ENCODE data around the gene RNF41. TPM values are rescaled to one million over a fixed set of nuclear protein-coding genes. Genes with fewer than 3 reads are reported as not detected.

Gene RNF41
- total RNA-seq, 2 donors from 2014 or later: 35.5 to 37.4 TPM

- Mint-ChIP-seq H3K27ac (peak overlapping the region; percentile 43), H3K36me3 (ENCODE audit: low read depth) (peaks cover 2% of the 10 kb centered on the region), H3K4me1 (peaks cover 4% of the 10 kb centered on the region), H3K4me3 (no peak overlapping the region), H3K27me3 (no peaks in the 10 kb centered on the region)
- H3K9me3 ChIP-seq (ENCODE audit: control insufficient read depth, low read length, poor library complexity, severe bottlenecking): no peaks in the 10 kb centered on the region
- DNase-seq (no peak), ATAC-seq (no peak)
These were observed 15.3 kb upstream of the RNF41 start for GRCh38 chr12:56236985-56237384.

GRCh38 chr12:56236091-56236490 is 14.4 kb upstream of the RNF41 start:
- H3K4me1 Mint-ChIP-seq: peaks cover 4% of the 10 kb centered on the region
- no peaks in the 10 kb centered on the region for H3K36me3 Mint-ChIP-seq (ENCODE audit: low read depth)
- no peaks in the 10 kb centered on the region for H3K27me3 Mint-ChIP-seq
- ATAC-seq (no peak), DNase-seq (no peak)
- H3K9me3 ChIP-seq (ENCODE audit: control insufficient read depth, low read length, poor library complexity, severe bottlenecking): no peaks in the 10 kb centered on the region
- no peak overlapping the region for H3K27ac Mint-ChIP-seq
- H3K4me3 Mint-ChIP-seq: no peak overlapping the region

GRCh38 chr12:56234746-56235436 is 13.2 kb upstream of the RNF41 start:
- no peak for ATAC-seq
- no peak for DNase-seq
- H3K27me3 Mint-ChIP-seq: no peaks in the 10 kb centered on the region
- H3K4me3 Mint-ChIP-seq: no peak overlapping the region
- no peaks in the 10 kb centered on the region for H3K9me3 ChIP-seq (ENCODE audit: control insufficient read depth, low read length, poor library complexity, severe bottlenecking)
- H3K36me3 Mint-ChIP-seq (ENCODE audit: low read depth): no peaks in the 10 kb centered on the region
- peaks cover 4% of the 10 kb centered on the region for H3K4me1 Mint-ChIP-seq
- H3K27ac Mint-ChIP-seq: no peak overlapping the region

- no peak for ATAC-seq
- Mint-ChIP-seq H3K36me3 (ENCODE audit: low read depth) (no peaks in the 10 kb centered on the region), H3K27me3 (no peaks in the 10 kb centered on the region), H3K4me3 (no peak overlapping the region), H3K27ac (no peak overlapping the region), H3K4me1 (peaks cover 2% of the 10 kb centered on the region)
- H3K9me3 ChIP-seq (ENCODE audit: control insufficient read depth, low read length, poor library complexity, severe bottlenecking): no peaks in the 10 kb centered on the region
- DNase-seq: no peak
These were observed 9.5 kb upstream of the RNF41 start for GRCh38 chr12:56231184-56231582.

GRCh38 chr12:56230432-56231183 is 8.9 kb upstream of the RNF41 start:
- DNase-seq (no peak), ATAC-seq (no peak)
- H3K9me3 ChIP-seq (ENCODE audit: control insufficient read depth, low read length, poor library complexity, severe bottlenecking): no peaks in the 10 kb centered on the region
- H3K27ac Mint-ChIP-seq: no peak overlapping the region
- peaks cover 3% of the 10 kb centered on the region for H3K4me1 Mint-ChIP-seq
- H3K4me3 Mint-ChIP-seq: no peak overlapping the region
- no peaks in the 10 kb centered on the region for H3K36me3 Mint-ChIP-seq (ENCODE audit: low read depth)
- H3K27me3 Mint-ChIP-seq: no peaks in the 10 kb centered on the region

GRCh38 chr12:56229916-56230431 is 8.3 kb upstream of the RNF41 start, which contains the start of gene SLC39A5:
TSS of gene SLC39A5 (plus strand) at chr12:56230051. CDS start at chr12:56231275, 1,224 bp downstream.
- Mint-ChIP-seq H3K36me3 (ENCODE audit: low read depth) (no peaks in the 10 kb centered on the region), H3K27me3 (no peaks in the 10 kb centered on the region), H3K4me3 (no peak within 1 kb of the TSS), H3K27ac (no peak within 1 kb of the TSS), H3K4me1 (peaks cover 9% of the 10 kb centered on the region)
- DNase-seq (no peak), ATAC-seq (no peak)
- H3K9me3 ChIP-seq (ENCODE audit: control insufficient read depth, low read length, poor library complexity, severe bottlenecking): no peaks in the 10 kb centered on the region

- ATAC-seq: no peak
These were observed 7.4 kb upstream of the RNF41 start for GRCh38 chr12:56229082-56229481.

GRCh38 chr12:56224954-56225353 is 3.2 kb upstream of the RNF41 start:
- H3K27ac Mint-ChIP-seq: peak overlapping the region; percentile 67
- H3K4me3 Mint-ChIP-seq: peak overlapping the region; percentile 85
- no peaks in the 10 kb centered on the region for H3K36me3 Mint-ChIP-seq (ENCODE audit: low read depth)
- H3K9me3 ChIP-seq (ENCODE audit: control insufficient read depth, low read length, poor library complexity, severe bottlenecking): no peaks in the 10 kb centered on the region
- DNase-seq (no peak), ATAC-seq (no peak)
- H3K4me1 Mint-ChIP-seq: peaks cover 40% of the 10 kb centered on the region
- H3K27me3 Mint-ChIP-seq: no peaks in the 10 kb centered on the region

More at GRCh38 chr12:56229082-56229481, 7.4 kb upstream of the RNF41 start:
- Mint-ChIP-seq H3K27me3 (no peaks in the 10 kb centered on the region), H3K36me3 (ENCODE audit: low read depth) (no peaks in the 10 kb centered on the region), H3K4me1 (peaks cover 15% of the 10 kb centered on the region), H3K4me3 (no peak overlapping the region), H3K27ac (no peak overlapping the region)
- no peaks in the 10 kb centered on the region for H3K9me3 ChIP-seq (ENCODE audit: control insufficient read depth, low read length, poor library complexity, severe bottlenecking)
- DNase-seq: no peak

- Mint-ChIP-seq H3K36me3 (ENCODE audit: low read depth) (no peaks in the 10 kb centered on the region), H3K4me1 (peaks cover 40% of the 10 kb centered on the region), H3K27me3 (no peaks in the 10 kb centered on the region), H3K27ac (peak within 1 kb of the TSS; percentile 99), H3K4me3 (peak within 1 kb of the TSS; percentile 85)
- no peaks in the 10 kb centered on the region for H3K9me3 ChIP-seq (ENCODE audit: control insufficient read depth, low read length, poor library complexity, severe bottlenecking)
- peak; percentile 77 for ATAC-seq
- DNase-seq: peak; percentile 79 to 91 (median 91)
These were observed 2.5 kb upstream of the RNF41 start, which contains the start of gene NABP2 for GRCh38 chr12:56224102-56224701. TSS of gene NABP2 (plus strand) at chr12:56224342. CDS start at chr12:56224857, 515 bp downstream.

- H3K27ac Mint-ChIP-seq: peak overlapping the region; percentile 67
- no peaks in the 10 kb centered on the region for H3K9me3 ChIP-seq (ENCODE audit: control insufficient read depth, low read length, poor library complexity, severe bottlenecking)
- DNase-seq: no peak
- H3K4me3 Mint-ChIP-seq: peak overlapping the region; percentile 85
- no peaks in the 10 kb centered on the region for H3K36me3 Mint-ChIP-seq (ENCODE audit: low read depth)
- peaks cover 40% of the 10 kb centered on the region for H3K4me1 Mint-ChIP-seq
- ATAC-seq: no peak
- no peaks in the 10 kb centered on the region for H3K27me3 Mint-ChIP-seq
These were observed 1.9 kb upstream of the RNF41 start for GRCh38 chr12:56223571-56224101.

- H3K27ac Mint-ChIP-seq: peak overlapping the region; percentile 99
- ATAC-seq (no peak), DNase-seq (no peak)
- no peaks in the 10 kb centered on the region for H3K36me3 Mint-ChIP-seq (ENCODE audit: low read depth)
- no peaks in the 10 kb centered on the region for H3K9me3 ChIP-seq (ENCODE audit: control insufficient read depth, low read length, poor library complexity, severe bottlenecking)
- peak overlapping the region; percentile 98 for H3K4me3 Mint-ChIP-seq
- H3K4me1 Mint-ChIP-seq: peaks cover 40% of the 10 kb centered on the region
- no peaks in the 10 kb centered on the region for H3K27me3 Mint-ChIP-seq
These were observed 791 bp upstream of the RNF41 start for GRCh38 chr12:56222531-56222895.

GRCh38 chr12:56221232-56221756 is 428 bp downstream of the RNF41 start:
- DNase-seq (no peak), ATAC-seq (peak; percentile 42)
- H3K4me3 Mint-ChIP-seq: peak overlapping the region; percentile 98
- H3K27ac Mint-ChIP-seq: peak overlapping the region; percentile 99
- no peaks in the 10 kb centered on the region for H3K27me3 Mint-ChIP-seq
- H3K9me3 ChIP-seq (ENCODE audit: control insufficient read depth, low read length, poor library complexity, severe bottlenecking): no peaks in the 10 kb centered on the region
- H3K4me1 Mint-ChIP-seq: peaks cover 44% of the 10 kb centered on the region
- H3K36me3 Mint-ChIP-seq (ENCODE audit: low read depth): no peaks in the 10 kb centered on the region

Measured in T-helper 17 cell (primary cell).